ENCODE measurements around the gene PBXIP1. TPM values are rescaled to one million over a fixed set of nuclear protein-coding genes. Genes with fewer than 3 reads are reported as not detected.
A peak's percentile ranks its signal among the peaks of the same experiment; 100 is the strongest.

The PBXIP1 gene
- total RNA-seq, 1 donor, result 90.1 TPM

- peak overlapping the region; percentile 89 for H3K4me3 ChIP-seq (ENCODE audit: insufficient read depth, low read length)
- H3K36me3 ChIP-seq (ENCODE audit: insufficient read depth, low read length), result no peaks in the 10 kb centered on the region
- H3K9me3 ChIP-seq (ENCODE audit: low read depth, low read length), result no peaks in the 10 kb centered on the region
- H3K79me2 ChIP-seq (ENCODE audit: insufficient read depth, low read length), result peaks cover 62% of the 10 kb centered on the region
- no peaks in the 10 kb centered on the region for H3K27me3 ChIP-seq (ENCODE audit: insufficient read depth, low read length)
- peak; percentile 90 for DNase-seq (ENCODE audit: insufficient read length, low spot score, missing footprints)
- H3K4me2 ChIP-seq (ENCODE audit: insufficient read depth, low read length), result peak overlapping the region; percentile 76
- H4K20me1 ChIP-seq (ENCODE audit: insufficient read depth, low read length), result peaks cover 28% of the 10 kb centered on the region
- peaks cover 38% of the 10 kb centered on the region for H3K4me1 ChIP-seq (ENCODE audit: insufficient read depth, low read length)
- TF ChIP-seq CTCF (IDR thresholded peaks at IDR 0.05; ENCODE audit: extremely low read depth, low read depth, low read length), result no peak
- H2AFZ ChIP-seq (ENCODE audit: low read length), result peak overlapping the region; percentile 62
- H3K27ac ChIP-seq (ENCODE audit: low read depth, low read length), result peak overlapping the region; percentile 72
Measured at GRCh38 chr1:155003766-155004351, 48.0 kb upstream of the PBXIP1 start.

DNA sequence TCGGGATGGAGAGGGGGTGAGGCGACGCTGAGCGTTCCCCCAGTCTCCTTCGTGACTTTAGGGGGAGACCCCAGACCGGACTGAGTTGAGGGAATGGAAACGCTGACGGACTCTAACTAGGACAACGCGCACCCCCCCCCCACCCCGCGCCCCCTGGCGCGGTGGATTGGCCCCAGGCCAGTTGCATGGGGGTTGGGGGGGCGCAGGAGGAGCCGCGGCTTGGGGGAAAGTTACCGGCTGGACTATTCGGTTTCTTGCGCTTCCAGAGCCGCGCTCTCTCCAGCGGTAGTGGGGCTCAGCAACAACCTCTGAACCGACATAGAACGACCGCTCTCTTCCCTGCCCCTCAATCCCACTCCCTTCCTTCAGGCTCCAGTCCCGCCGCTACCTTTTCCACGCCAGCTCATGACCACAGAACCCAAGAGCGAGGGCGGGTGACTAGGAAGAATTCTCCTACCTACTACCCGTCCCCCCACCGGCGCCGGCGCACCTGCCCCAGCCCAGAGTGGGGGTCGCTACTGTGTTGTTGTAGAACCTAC lies 47.4 kb upstream of the PBXIP1 start:
- H3K79me2 ChIP-seq (ENCODE audit: insufficient read depth, low read length), result peaks cover 57% of the 10 kb centered on the region

GRCh38 chr1:155002464-155003226 lies 46.7 kb upstream of the PBXIP1 start, which contains the start of gene ZBTB7B:
Gene ZBTB7B (plus strand): TSS chr1:155002802. CDS start chr1:155014661, 11,859 bp downstream.
- peaks cover 24% of the 10 kb centered on the region for H4K20me1 ChIP-seq (ENCODE audit: insufficient read depth, low read length)
- peak within 1 kb of the TSS; percentile 72 for H3K27ac ChIP-seq (ENCODE audit: low read depth, low read length)
- H3K79me2 ChIP-seq (ENCODE audit: insufficient read depth, low read length), result peaks cover 50% of the 10 kb centered on the region
- no peaks in the 10 kb centered on the region for H3K9me3 ChIP-seq (ENCODE audit: low read depth, low read length)
- DNase-seq (ENCODE audit: insufficient read length, low spot score, missing footprints), result peak; percentile 95
- no peaks in the 10 kb centered on the region for H3K27me3 ChIP-seq (ENCODE audit: insufficient read depth, low read length)
- peaks cover 40% of the 10 kb centered on the region for H3K4me1 ChIP-seq (ENCODE audit: insufficient read depth, low read length)
- no peak for TF ChIP-seq CTCF (IDR thresholded peaks at IDR 0.05; ENCODE audit: extremely low read depth, low read depth, low read length)
- peak within 1 kb of the TSS; percentile 87 for H3K4me2 ChIP-seq (ENCODE audit: insufficient read depth, low read length)
- no peaks in the 10 kb centered on the region for H3K36me3 ChIP-seq (ENCODE audit: insufficient read depth, low read length)
- peak within 1 kb of the TSS; percentile 90 for H3K4me3 ChIP-seq (ENCODE audit: insufficient read depth, low read length)
- peak within 1 kb of the TSS; percentile 94 for H2AFZ ChIP-seq (ENCODE audit: low read length)

More for the DNA sequence above, 47.4 kb upstream of the PBXIP1 start:
- no peak for TF ChIP-seq CTCF (IDR thresholded peaks at IDR 0.05; ENCODE audit: extremely low read depth, low read depth, low read length)
- Histone ChIP-seq H4K20me1 (ENCODE audit: insufficient read depth, low read length) (peaks cover 26% of the 10 kb centered on the region), H3K27me3 (ENCODE audit: insufficient read depth, low read length) (no peaks in the 10 kb centered on the region), H2AFZ (ENCODE audit: low read length) (peak overlapping the region; percentile 62), H3K4me3 (ENCODE audit: insufficient read depth, low read length) (peak overlapping the region; percentile 89), H3K4me1 (ENCODE audit: insufficient read depth, low read length) (peaks cover 40% of the 10 kb centered on the region), H3K27ac (ENCODE audit: low read depth, low read length) (peak overlapping the region; percentile 72), H3K4me2 (ENCODE audit: insufficient read depth, low read length) (peak overlapping the region; percentile 76), H3K36me3 (ENCODE audit: insufficient read depth, low read length) (no peaks in the 10 kb centered on the region), H3K9me3 (ENCODE audit: low read depth, low read length) (no peaks in the 10 kb centered on the region)
- peak; percentile 77 for DNase-seq (ENCODE audit: insufficient read length, low spot score, missing footprints)

Measured in osteoblast (primary cell).